Daoy (cell line): Measurements from ENCODE around the gene NCK1. TPM values are rescaled to one million over a fixed set of nuclear protein-coding genes. Genes with fewer than 3 reads are reported as not detected.
"Not testable (repeated sequence)": the region's sequence is repeated elsewhere in the genome, so short reads cannot be mapped to it uniquely, and the experiment has no call there.

ENCODE experiments used
- DNase-seq: peaks from one replicate; pipeline ENCODE4 v3.0.0-alpha.2; 2015; ENCODE audit warnings: low read depth
- total RNA-seq: library from RNA; depleted of rRNA; stranded (reverse); fragments of >200 nt; shearing (Covaris generic); gene quantifications from 2 replicates; pipeline ENCODE4 v1.2.3, GENCODE V29; 2014; rRNA removed

The NCK1 gene
- total RNA-seq, 1 experiment from 2014 or later = 26.6 TPM

- peak; percentile 34 for DNase-seq
Measured at GRCh38 chr3:136984837-136985236, 122.8 kb downstream of the NCK1 start.

GRCh38 chr3:136987398-136987980 lies 125.5 kb downstream of the NCK1 start:
- not testable (repeated sequence) for DNase-seq

GRCh38 chr3:136988651-136989050 lies 126.6 kb downstream of the NCK1 start:
- DNase-seq = no peak

- no peak for DNase-seq
Measured at GRCh38 chr3:136989781-136990524, 127.9 kb downstream of the NCK1 start.

GRCh38 chr3:136990826-136991225 lies 128.8 kb downstream of the NCK1 start:
- DNase-seq = no peak

- DNase-seq = no peak
Measured at GRCh38 chr3:136992115-136992514, 130.1 kb downstream of the NCK1 start.

GRCh38 chr3:136994772-136995516 lies 132.9 kb downstream of the NCK1 start:
- peak; percentile 84 for DNase-seq

GRCh38 chr3:136995652-136996051 lies 133.6 kb downstream of the NCK1 start:
- DNase-seq = no peak

Other genes starting within 250 kb of the NCK1 start
- 35.2 and 35.6 TPM in 2 replicates for gene STAG1, start 109.8 kb upstream of the NCK1 start, total RNA-seq
- 15.6 and 25.0 TPM in 2 replicates for gene SLC35G2, start 43.1 kb upstream of the NCK1 start, total RNA-seq
- gene IL20RB, start 95.8 kb downstream of the NCK1 start, total RNA-seq = 1.3 and 1.5 TPM in 2 replicates